SK-N-SH (cell line): ENCODE measurements around the gene DLX2.

Experiments
- CTCF ChIP-seq: fragments of 200-600 bp; sonication (generic); IDR thresholded peaks from 2 replicates; pipeline ENCODE4 v1.6.1; 2017; ENCODE audit warnings: antibody characterized with exemption, mild to moderate bottlenecking, moderate library complexity
- MXI1 ChIP-seq: IDR thresholded peaks from 2 replicates; pipeline ENCODE4 v1.6.1; 2012; ENCODE audit warnings: mild to moderate bottlenecking, low read depth, low read length, improper control_type of control experiment
- REST ChIP-seq: IDR thresholded peaks from 2 replicates; pipeline ENCODE4 v1.6.1; 2012; ENCODE audit warnings: mild to moderate bottlenecking, low read depth, low read length, moderate library complexity
- RXRA ChIP-seq: IDR thresholded peaks from 2 replicates; pipeline ENCODE4 v1.4.0; 2012; ENCODE audit warnings: low read depth, mild to moderate bottlenecking, borderline replicate concordance

GRCh38 chr2:172137109-172137508 lies 34.4 kb upstream of the DLX2 start:
- TF ChIP-seq CTCF (no peak), MXI1 (no peak), RXRA (no peak), REST (no peak)
